Neuron (in vitro differentiated cells): Measurements from ENCODE around the gene NEDD4L.

Experiments used
- H2AFZ ChIP-seq: one replicate; pipeline ENCODE4 v1.6.1; 2013; ENCODE audit warnings: low read depth, mild to moderate bottlenecking, inconsistent platforms, low read length, moderate library complexity
- H3K27me3 ChIP-seq: one replicate; pipeline ENCODE4 v1.6.1; 2013; ENCODE audit warnings: low read length; ENCODE audit not compliant: insufficient read depth
- H3K36me3 ChIP-seq: one replicate; pipeline ENCODE4 v1.6.1; 2013; ENCODE audit warnings: low read length; ENCODE audit not compliant: insufficient read depth
- H3K4me1 ChIP-seq: one replicate; pipeline ENCODE4 v1.6.1; 2013; ENCODE audit warnings: low read length; ENCODE audit not compliant: insufficient read depth
- H3K4me3 ChIP-seq: 2 replicates; pipeline ENCODE4 v1.5.1; 2013; ENCODE audit warnings: mild to moderate bottlenecking, low read length, moderate library complexity
- H3K9me3 ChIP-seq: one replicate; pipeline ENCODE4 v1.6.1; 2013; ENCODE audit warnings: low read length

NEDD4L gene

GRCh38 chr18:58337285-58337684 lies 293.3 kb downstream of the NEDD4L start:
- Histone ChIP-seq H3K9me3 (no peaks in the 10 kb centered on the region), H2AFZ (no peak overlapping the region), H3K4me1 (peaks cover 41% of the 10 kb centered on the region), H3K27me3 (no peaks in the 10 kb centered on the region), H3K4me3 (no peak overlapping the region), H3K36me3 (no peaks in the 10 kb centered on the region)

GRCh38 chr18:58337686-58338085 lies 293.7 kb downstream of the NEDD4L start:
- peaks cover 41% of the 10 kb centered on the region for H3K4me1 ChIP-seq
- H3K9me3 ChIP-seq = no peaks in the 10 kb centered on the region
- H2AFZ ChIP-seq = no peak overlapping the region
- no peaks in the 10 kb centered on the region for H3K36me3 ChIP-seq
- H3K27me3 ChIP-seq = no peaks in the 10 kb centered on the region
- H3K4me3 ChIP-seq = no peak overlapping the region

GRCh38 chr18:58338141-58338540 lies 294.1 kb downstream of the NEDD4L start:
- Histone ChIP-seq H3K4me3 (no peak overlapping the region), H2AFZ (no peak overlapping the region), H3K27me3 (no peaks in the 10 kb centered on the region), H3K36me3 (no peaks in the 10 kb centered on the region), H3K4me1 (peaks cover 41% of the 10 kb centered on the region), H3K9me3 (no peaks in the 10 kb centered on the region)

- Histone ChIP-seq H3K4me1 (peaks cover 44% of the 10 kb centered on the region), H3K4me3 (no peak overlapping the region), H3K27me3 (no peaks in the 10 kb centered on the region), H3K9me3 (no peaks in the 10 kb centered on the region), H2AFZ (no peak overlapping the region), H3K36me3 (no peaks in the 10 kb centered on the region)
Observed at GRCh38 chr18:58338961-58339592, 295.1 kb downstream of the NEDD4L start.

GRCh38 chr18:58339890-58340289 lies 295.9 kb downstream of the NEDD4L start:
- Histone ChIP-seq H3K4me1 (peaks cover 48% of the 10 kb centered on the region), H3K27me3 (no peaks in the 10 kb centered on the region), H3K4me3 (no peak overlapping the region), H2AFZ (no peak overlapping the region), H3K9me3 (no peaks in the 10 kb centered on the region), H3K36me3 (no peaks in the 10 kb centered on the region)

GRCh38 chr18:58341916-58342315 lies 297.9 kb downstream of the NEDD4L start:
- Histone ChIP-seq H2AFZ (no peak overlapping the region), H3K4me1 (peaks cover 44% of the 10 kb centered on the region), H3K9me3 (no peaks in the 10 kb centered on the region), H3K36me3 (no peaks in the 10 kb centered on the region), H3K4me3 (no peak overlapping the region), H3K27me3 (no peaks in the 10 kb centered on the region)

GRCh38 chr18:58344080-58344670 lies 300.1 kb downstream of the NEDD4L start:
- Histone ChIP-seq H2AFZ (no peak overlapping the region), H3K9me3 (no peaks in the 10 kb centered on the region), H3K36me3 (no peaks in the 10 kb centered on the region), H3K4me1 (peaks cover 30% of the 10 kb centered on the region), H3K27me3 (no peaks in the 10 kb centered on the region), H3K4me3 (no peak overlapping the region)

GRCh38 chr18:58344861-58345463 lies 300.9 kb downstream of the NEDD4L start:
- Histone ChIP-seq H3K27me3 (no peaks in the 10 kb centered on the region), H2AFZ (no peak overlapping the region), H3K36me3 (no peaks in the 10 kb centered on the region), H3K9me3 (no peaks in the 10 kb centered on the region), H3K4me1 (peaks cover 24% of the 10 kb centered on the region), H3K4me3 (no peak overlapping the region)

GRCh38 chr18:58345875-58346274 lies 301.8 kb downstream of the NEDD4L start:
- no peak overlapping the region for H2AFZ ChIP-seq
- no peak overlapping the region for H3K4me3 ChIP-seq

GRCh38 chr18:58347135-58347534 lies 303.1 kb downstream of the NEDD4L start:
- no peaks in the 10 kb centered on the region for H3K27me3 ChIP-seq
- peaks cover 11% of the 10 kb centered on the region for H3K36me3 ChIP-seq
- peaks cover 24% of the 10 kb centered on the region for H3K4me1 ChIP-seq
- no peaks in the 10 kb centered on the region for H3K9me3 ChIP-seq
- no peak overlapping the region for H2AFZ ChIP-seq
- H3K4me3 ChIP-seq = no peak overlapping the region

More at GRCh38 chr18:58345875-58346274, 301.8 kb downstream of the NEDD4L start:
- no peaks in the 10 kb centered on the region for H3K27me3 ChIP-seq
- H3K36me3 ChIP-seq = peaks cover 3% of the 10 kb centered on the region
- H3K9me3 ChIP-seq = no peaks in the 10 kb centered on the region
- peaks cover 24% of the 10 kb centered on the region for H3K4me1 ChIP-seq

GRCh38 chr18:58348517-58348916 lies 304.5 kb downstream of the NEDD4L start:
- Histone ChIP-seq H3K36me3 (peaks cover 18% of the 10 kb centered on the region), H3K4me3 (no peak overlapping the region)

GRCh38 chr18:58348951-58349350 lies 304.9 kb downstream of the NEDD4L start:
- H2AFZ ChIP-seq = no peak overlapping the region
- H3K4me1 ChIP-seq = peaks cover 23% of the 10 kb centered on the region
- H3K36me3 ChIP-seq = peaks cover 22% of the 10 kb centered on the region
- H3K27me3 ChIP-seq = no peaks in the 10 kb centered on the region
- no peak overlapping the region for H3K4me3 ChIP-seq
- H3K9me3 ChIP-seq = no peaks in the 10 kb centered on the region

More at GRCh38 chr18:58348517-58348916, 304.5 kb downstream of the NEDD4L start:
- Histone ChIP-seq H3K27me3 (no peaks in the 10 kb centered on the region), H3K4me1 (peaks cover 24% of the 10 kb centered on the region), H2AFZ (no peak overlapping the region), H3K9me3 (no peaks in the 10 kb centered on the region)

- Histone ChIP-seq H3K4me1 (peaks cover 16% of the 10 kb centered on the region), H2AFZ (no peak overlapping the region), H3K27me3 (no peaks in the 10 kb centered on the region), H3K4me3 (no peak overlapping the region), H3K36me3 (peaks cover 22% of the 10 kb centered on the region), H3K9me3 (no peaks in the 10 kb centered on the region)
Observed at GRCh38 chr18:58349650-58350049, 305.6 kb downstream of the NEDD4L start.
